Stomach (tissue), 4 donors: ENCODE data around the gene CD82.

Source experiments
- CTCF ChIP-seq, 7 experiments: fragments of 450-650 bp in 4 of 7; fragments of 200-600 bp in 3 of 7; sonication (generic) in 3 of 7; IDR thresholded peaks; one replicate each; pipeline ENCODE4 v1.5.1; 2016 to 2019; ENCODE audit warnings: antibody characterized with exemption in 7 of 7, control low read depth in 2 of 7, mild to moderate bottlenecking in 1 of 7
- EP300 ChIP-seq: sonication (generic); formaldehyde crosslinking; IDR thresholded peaks from one replicate; pipeline ENCODE4 v1.6.1; 2017; ENCODE audit warnings: antibody characterized with exemption
- POLR2A ChIP-seq, 4 donors: fragments of 450-650 bp; IDR thresholded peaks; one replicate each; pipeline ENCODE4 v1.6.1; 2016; ENCODE audit warnings: antibody characterized with exemption in 4 of 4, control low read depth in 2 of 4, mild to moderate bottlenecking in 1 of 4, moderate library complexity in 1 of 4
- POLR2AphosphoS5 ChIP-seq, 3 donors: sonication (generic); formaldehyde crosslinking; IDR thresholded peaks; one replicate each; pipeline ENCODE4 v1.6.1; 2016; ENCODE audit warnings: antibody characterized with exemption in 3 of 3

GRCh38 chr11:44571871-44572270, 6.4 kb downstream of the CD82 start:
- no peak for TF ChIP-seq CTCF (IDR thresholded peaks at IDR 0.05)
- TF ChIP-seq POLR2A (IDR thresholded peaks at IDR 0.05): no peak
- no peak for TF ChIP-seq EP300
- TF ChIP-seq POLR2AphosphoS5 (IDR thresholded peaks at IDR 0.05): no peak
